Measurements from ENCODE around the gene UTP20. TPM values are rescaled to one million over a fixed set of nuclear protein-coding genes. Genes with fewer than 3 reads are reported as not detected.

The UTP20 gene
- polyA plus RNA-seq, 1 of the 3 experiments (the other 2 are of a cell fraction) = 5.7 TPM

- H3K9ac ChIP-seq = no peak overlapping the region
- no peak overlapping the region for H2AFZ ChIP-seq (ENCODE audit: low read depth)
- H4K20me1 ChIP-seq (ENCODE audit: insufficient read depth) = no peaks in the 10 kb centered on the region
- H3F3A ChIP-seq (replicated peaks; ENCODE audit: insufficient read depth) = no peaks in the 10 kb centered on the region
- H3K79me2 ChIP-seq (ENCODE audit: insufficient read depth) = peaks cover 14% of the 10 kb centered on the region
- H3K9me3 ChIP-seq = no peaks in the 10 kb centered on the region
- H3K4me3 ChIP-seq (ENCODE audit: low read depth in 2 of 2, low read length in 1 of 2) = no peak overlapping the region
- ChIA-PET CTCF (no interaction called here), POLR2A (no interaction called here)
- no peak overlapping the region for H3K4me2 ChIP-seq
- 8% methylated on average over 1 of the region's 1 CpG for WGBS (ENCODE audit: low lambda C conversion rate)
- H3K27me3 ChIP-seq (ENCODE audit: insufficient read depth) = no peaks in the 10 kb centered on the region; the same call in 1 of the 2 replicates
- TF ChIP-seq USF1 (IDR thresholded peaks at IDR 0.05; ENCODE audit: borderline replicate concordance, low read depth) (no peak), IRF3 (IDR thresholded peaks at IDR 0.05; ENCODE audit: low read depth, low read length) (no peak), GATA2 (CRISPR knock-in tag; IDR thresholded peaks at IDR 0.05) (no peak), RFX5 (IDR thresholded peaks at IDR 0.05; ENCODE audit: low read length) (no peak), TEAD4 (IDR thresholded peaks at IDR 0.05; ENCODE audit: borderline replicate concordance, insufficient read depth) (no peak)
- TF ChIP-seq, protein P1, sequence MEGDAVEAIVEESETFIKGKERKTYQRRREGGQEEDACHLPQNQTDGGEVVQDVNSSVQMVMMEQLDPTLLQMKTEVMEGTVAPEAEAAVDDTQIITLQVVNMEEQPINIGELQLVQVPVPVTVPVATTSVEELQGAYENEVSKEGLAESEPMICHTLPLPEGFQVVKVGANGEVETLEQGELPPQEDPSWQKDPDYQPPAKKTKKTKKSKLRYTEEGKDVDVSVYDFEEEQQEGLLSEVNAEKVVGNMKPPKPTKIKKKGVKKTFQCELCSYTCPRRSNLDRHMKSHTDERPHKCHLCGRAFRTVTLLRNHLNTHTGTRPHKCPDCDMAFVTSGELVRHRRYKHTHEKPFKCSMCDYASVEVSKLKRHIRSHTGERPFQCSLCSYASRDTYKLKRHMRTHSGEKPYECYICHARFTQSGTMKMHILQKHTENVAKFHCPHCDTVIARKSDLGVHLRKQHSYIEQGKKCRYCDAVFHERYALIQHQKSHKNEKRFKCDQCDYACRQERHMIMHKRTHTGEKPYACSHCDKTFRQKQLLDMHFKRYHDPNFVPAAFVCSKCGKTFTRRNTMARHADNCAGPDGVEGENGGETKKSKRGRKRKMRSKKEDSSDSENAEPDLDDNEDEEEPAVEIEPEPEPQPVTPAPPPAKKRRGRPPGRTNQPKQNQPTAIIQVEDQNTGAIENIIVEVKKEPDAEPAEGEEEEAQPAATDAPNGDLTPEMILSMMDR (IDR thresholded peaks at IDR 0.05) = no peak
- TF ChIP-seq, protein P2, sequence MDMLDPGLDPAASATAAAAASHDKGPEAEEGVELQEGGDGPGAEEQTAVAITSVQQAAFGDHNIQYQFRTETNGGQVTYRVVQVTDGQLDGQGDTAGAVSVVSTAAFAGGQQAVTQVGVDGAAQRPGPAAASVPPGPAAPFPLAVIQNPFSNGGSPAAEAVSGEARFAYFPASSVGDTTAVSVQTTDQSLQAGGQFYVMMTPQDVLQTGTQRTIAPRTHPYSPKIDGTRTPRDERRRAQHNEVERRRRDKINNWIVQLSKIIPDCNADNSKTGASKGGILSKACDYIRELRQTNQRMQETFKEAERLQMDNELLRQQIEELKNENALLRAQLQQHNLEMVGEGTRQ (IDR thresholded peaks at IDR 0.05; ENCODE audit: borderline replicate concordance, low read depth, low read length) = no peak
- H3K9me2 ChIP-seq = no peaks in the 10 kb centered on the region
- H3K4me1 ChIP-seq (ENCODE audit: control insufficient read depth in 1 of 2, insufficient read depth in 2 of 2, low read depth in 1 of 2, low read length in 1 of 2) = no peaks in the 10 kb centered on the region; a peak in 1 of 4 replicates
- DNase-seq = no peak
- no peaks in the 10 kb centered on the region for H3K36me3 ChIP-seq (replicated peaks in 1 of 2; ENCODE audit: control insufficient read depth in 1 of 2, insufficient read depth in 2 of 2, low read length in 1 of 2)
- H3K27ac ChIP-seq (ENCODE audit: low read depth in 2 of 2, low read length in 1 of 2) = no peak overlapping the region
These were observed 3.5 kb upstream of the UTP20 start for GRCh38 chr12:101276433-101276832.

GRCh38 chr12:101277443-101277842, 2.5 kb upstream of the UTP20 start:
- Histone ChIP-seq H3K27me3 (ENCODE audit: insufficient read depth) (no peaks in the 10 kb centered on the region; the same call in 1 of the 2 replicates), H3K9me2 (no peaks in the 10 kb centered on the region), H3K9ac (no peak overlapping the region), H2AFZ (ENCODE audit: low read depth) (0 out of 2 replicates have a peak overlapping the region, but pooled peaks have one; percentile 6), H3K27ac (ENCODE audit: low read depth in 2 of 2, low read length in 1 of 2) (no peak overlapping the region), H4K20me1 (ENCODE audit: insufficient read depth) (no peaks in the 10 kb centered on the region), H3K4me1 (ENCODE audit: control insufficient read depth in 1 of 2, insufficient read depth in 2 of 2, low read depth in 1 of 2, low read length in 1 of 2) (no peaks in the 10 kb centered on the region; a peak in 1 of 4 replicates), H3K9me3 (no peaks in the 10 kb centered on the region), H3K36me3 (replicated peaks in 1 of 2; ENCODE audit: control insufficient read depth in 1 of 2, insufficient read depth in 2 of 2, low read length in 1 of 2) (peaks cover 0 to 5% of the 10 kb centered on the region in 2 experiments), H3K4me2 (no peak overlapping the region), H3K79me2 (ENCODE audit: insufficient read depth) (peaks cover 14% of the 10 kb centered on the region), H3K4me3 (ENCODE audit: low read depth in 2 of 2, low read length in 1 of 2) (no peak overlapping the region), H3F3A (replicated peaks; ENCODE audit: insufficient read depth) (no peaks in the 10 kb centered on the region)
- no peak for DNase-seq
- 54% methylated on average over 3 of the region's 3 CpGs for WGBS (ENCODE audit: low lambda C conversion rate)
- CTCF ChIA-PET = no interaction called here
- POLR2A ChIA-PET = no interaction called here
- TF ChIP-seq, protein P3, sequence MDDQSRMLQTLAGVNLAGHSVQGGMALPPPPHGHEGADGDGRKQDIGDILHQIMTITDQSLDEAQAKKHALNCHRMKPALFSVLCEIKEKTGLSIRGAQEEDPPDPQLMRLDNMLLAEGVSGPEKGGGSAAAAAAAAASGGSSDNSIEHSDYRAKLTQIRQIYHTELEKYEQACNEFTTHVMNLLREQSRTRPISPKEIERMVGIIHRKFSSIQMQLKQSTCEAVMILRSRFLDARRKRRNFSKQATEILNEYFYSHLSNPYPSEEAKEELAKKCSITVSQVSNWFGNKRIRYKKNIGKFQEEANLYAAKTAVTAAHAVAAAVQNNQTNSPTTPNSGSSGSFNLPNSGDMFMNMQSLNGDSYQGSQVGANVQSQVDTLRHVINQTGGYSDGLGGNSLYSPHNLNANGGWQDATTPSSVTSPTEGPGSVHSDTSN (IDR thresholded peaks at IDR 0.05) = no peak
- no peak for TF ChIP-seq RCOR1 (IDR thresholded peaks at IDR 0.05; ENCODE audit: low read length)
- TF ChIP-seq TCF12 (IDR thresholded peaks at IDR 0.05) = no peak
- TF ChIP-seq USF1 (IDR thresholded peaks at IDR 0.05; ENCODE audit: borderline replicate concordance, low read depth) = no peak
- no peak for TF ChIP-seq GATA2 (CRISPR knock-in tag; IDR thresholded peaks at IDR 0.05)
- no peak for TF ChIP-seq YY1 (IDR thresholded peaks at IDR 0.05; ENCODE audit: low read depth)
- TF ChIP-seq, protein P4, sequence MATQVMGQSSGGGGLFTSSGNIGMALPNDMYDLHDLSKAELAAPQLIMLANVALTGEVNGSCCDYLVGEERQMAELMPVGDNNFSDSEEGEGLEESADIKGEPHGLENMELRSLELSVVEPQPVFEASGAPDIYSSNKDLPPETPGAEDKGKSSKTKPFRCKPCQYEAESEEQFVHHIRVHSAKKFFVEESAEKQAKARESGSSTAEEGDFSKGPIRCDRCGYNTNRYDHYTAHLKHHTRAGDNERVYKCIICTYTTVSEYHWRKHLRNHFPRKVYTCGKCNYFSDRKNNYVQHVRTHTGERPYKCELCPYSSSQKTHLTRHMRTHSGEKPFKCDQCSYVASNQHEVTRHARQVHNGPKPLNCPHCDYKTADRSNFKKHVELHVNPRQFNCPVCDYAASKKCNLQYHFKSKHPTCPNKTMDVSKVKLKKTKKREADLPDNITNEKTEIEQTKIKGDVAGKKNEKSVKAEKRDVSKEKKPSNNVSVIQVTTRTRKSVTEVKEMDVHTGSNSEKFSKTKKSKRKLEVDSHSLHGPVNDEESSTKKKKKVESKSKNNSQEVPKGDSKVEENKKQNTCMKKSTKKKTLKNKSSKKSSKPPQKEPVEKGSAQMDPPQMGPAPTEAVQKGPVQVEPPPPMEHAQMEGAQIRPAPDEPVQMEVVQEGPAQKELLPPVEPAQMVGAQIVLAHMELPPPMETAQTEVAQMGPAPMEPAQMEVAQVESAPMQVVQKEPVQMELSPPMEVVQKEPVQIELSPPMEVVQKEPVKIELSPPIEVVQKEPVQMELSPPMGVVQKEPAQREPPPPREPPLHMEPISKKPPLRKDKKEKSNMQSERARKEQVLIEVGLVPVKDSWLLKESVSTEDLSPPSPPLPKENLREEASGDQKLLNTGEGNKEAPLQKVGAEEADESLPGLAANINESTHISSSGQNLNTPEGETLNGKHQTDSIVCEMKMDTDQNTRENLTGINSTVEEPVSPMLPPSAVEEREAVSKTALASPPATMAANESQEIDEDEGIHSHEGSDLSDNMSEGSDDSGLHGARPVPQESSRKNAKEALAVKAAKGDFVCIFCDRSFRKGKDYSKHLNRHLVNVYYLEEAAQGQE (IDR thresholded peaks at IDR 0.05; ENCODE audit: low read depth, low read length) = no peak
- no peak for TF ChIP-seq TEAD4 (IDR thresholded peaks at IDR 0.05; ENCODE audit: borderline replicate concordance, insufficient read depth)
- no peak for TF ChIP-seq FOXJ3 (CRISPR knock-in tag; IDR thresholded peaks at IDR 0.05)
- no peak for TF ChIP-seq SIN3A (IDR thresholded peaks at IDR 0.05; ENCODE audit: borderline replicate concordance, low read depth, low read length)
- no peak for TF ChIP-seq EZH2phosphoT487 (IDR thresholded peaks at IDR 0.05; ENCODE audit: borderline replicate concordance, low read depth)

All from SK-N-SH (cell line).